Parathyroid adenoma (tissue), 2 donors: ENCODE results near the gene CD302.
"Not testable (repeated sequence)": the region's sequence is repeated elsewhere in the genome, so short reads cannot be mapped to it uniquely, and the experiment has no call there.

Experiments
- H2AFZ ChIP-seq: fragments of 300-600 bp; sonication (generic); one replicate; pipeline ENCODE4 v1.7.0; 2017; ENCODE audit warnings: antibody characterized with exemption, mild to moderate bottlenecking
- H3K27ac ChIP-seq: fragments of 300-600 bp; sonication (generic); one replicate; pipeline ENCODE4 v1.7.0; 2017
- H3K27me3 ChIP-seq: fragments of 300-600 bp; sonication (generic); one replicate; pipeline ENCODE4 v1.7.0; 2017; ENCODE audit warnings: low read length; ENCODE audit not compliant: control insufficient read depth, insufficient read depth
- H3K36me3 ChIP-seq: fragments of 300-600 bp; sonication (generic); one replicate; pipeline ENCODE4 v1.7.0; 2017; ENCODE audit warnings: low read length; ENCODE audit not compliant: control insufficient read depth, insufficient read depth
- H3K4me1 ChIP-seq: fragments of 300-600 bp; sonication (generic); one replicate; pipeline ENCODE4 v1.7.0; 2017; ENCODE audit warnings: control low read depth
- H3K4me2 ChIP-seq: fragments of 300-600 bp; sonication (generic); one replicate; pipeline ENCODE4 v1.7.0; 2017; ENCODE audit warnings: low read length
- H3K4me3 ChIP-seq: fragments of 300-600 bp; sonication (generic); one replicate; pipeline ENCODE4 v1.7.0; 2017; ENCODE audit warnings: low read depth, low read length
- H3K79me2 ChIP-seq: fragments of 300-600 bp; sonication (generic); one replicate; pipeline ENCODE4 v1.7.0; 2017; ENCODE audit warnings: control low read depth
- H3K9ac ChIP-seq: fragments of 300-600 bp; sonication (generic); one replicate; pipeline ENCODE4 v1.7.0; 2017; ENCODE audit warnings: mild to moderate bottlenecking
- H3K9me3 ChIP-seq: fragments of 300-600 bp; sonication (generic); one replicate; pipeline ENCODE4 v1.7.0; 2017; ENCODE audit warnings: low read length; ENCODE audit not compliant: control insufficient read depth
- CTCF ChIP-seq: fragments of 300-600 bp; sonication (generic); IDR thresholded peaks from one replicate; pipeline ENCODE4 v1.7.0; 2017; ENCODE audit warnings: antibody characterized with exemption, mild to moderate bottlenecking
- donor health status: primary hyperparathyroidism.

CD302 gene

GRCh38 chr2:159832026-159832425 is 34.0 kb upstream of the CD302 start:
- Histone ChIP-seq H2AFZ (no peak overlapping the region), H3K9me3 (no peaks in the 10 kb centered on the region), H3K27ac (no peak overlapping the region), H3K79me2 (no peaks in the 10 kb centered on the region), H3K9ac (no peak overlapping the region), H3K4me3 (no peak overlapping the region), H3K4me2 (no peak overlapping the region), H3K27me3 (no peaks in the 10 kb centered on the region), H3K4me1 (no peaks in the 10 kb centered on the region), H3K36me3 (no peaks in the 10 kb centered on the region)
- no peak for TF ChIP-seq CTCF

GRCh38 chr2:159829376-159829775 is 31.4 kb upstream of the CD302 start:
- H3K4me3 ChIP-seq: no peak overlapping the region
- H3K9ac ChIP-seq: no peak overlapping the region
- no peak overlapping the region for H3K27ac ChIP-seq
- H3K27me3 ChIP-seq: no peaks in the 10 kb centered on the region
- no peak for TF ChIP-seq CTCF
- H2AFZ ChIP-seq: no peak overlapping the region
- no peaks in the 10 kb centered on the region for H3K79me2 ChIP-seq
- H3K9me3 ChIP-seq: no peaks in the 10 kb centered on the region
- no peaks in the 10 kb centered on the region for H3K36me3 ChIP-seq
- H3K4me1 ChIP-seq: no peaks in the 10 kb centered on the region
- H3K4me2 ChIP-seq: no peak overlapping the region

GRCh38 chr2:159828738-159829137 is 30.7 kb upstream of the CD302 start:
- H2AFZ ChIP-seq: no peak overlapping the region
- no peak overlapping the region for H3K9ac ChIP-seq
- H3K4me2 ChIP-seq: no peak overlapping the region
- no peaks in the 10 kb centered on the region for H3K79me2 ChIP-seq
- no peaks in the 10 kb centered on the region for H3K36me3 ChIP-seq
- TF ChIP-seq CTCF: no peak
- no peak overlapping the region for H3K4me3 ChIP-seq
- no peaks in the 10 kb centered on the region for H3K4me1 ChIP-seq
- H3K27me3 ChIP-seq: no peaks in the 10 kb centered on the region
- H3K9me3 ChIP-seq: no peaks in the 10 kb centered on the region
- H3K27ac ChIP-seq: no peak overlapping the region

- not testable (repeated sequence) for H3K27me3 ChIP-seq, H3K79me2 ChIP-seq, H3K9ac ChIP-seq, H3K4me2 ChIP-seq, H3K27ac ChIP-seq, H3K9me3 ChIP-seq, H3K4me3 ChIP-seq, H3K36me3 ChIP-seq, H2AFZ ChIP-seq, H3K4me1 ChIP-seq
Measured at GRCh38 chr2:159822478-159822833, 24.4 kb upstream of the CD302 start.

- H3K4me2 ChIP-seq, H3K27me3 ChIP-seq, H3K4me1 ChIP-seq, H3K9ac ChIP-seq, H2AFZ ChIP-seq, H3K36me3 ChIP-seq, H3K79me2 ChIP-seq, H3K9me3 ChIP-seq, H3K27ac ChIP-seq, H3K4me3 ChIP-seq: not testable (repeated sequence)
Measured at GRCh38 chr2:159821775-159822477, 23.9 kb upstream of the CD302 start.

GRCh38 chr2:159818940-159819339 is 20.9 kb upstream of the CD302 start:
- no peak overlapping the region for H2AFZ ChIP-seq
- no peak overlapping the region for H3K4me3 ChIP-seq
- no peaks in the 10 kb centered on the region for H3K4me1 ChIP-seq
- no peaks in the 10 kb centered on the region for H3K27me3 ChIP-seq
- no peaks in the 10 kb centered on the region for H3K9me3 ChIP-seq
- no peak for TF ChIP-seq CTCF
- no peaks in the 10 kb centered on the region for H3K36me3 ChIP-seq
- no peak overlapping the region for H3K4me2 ChIP-seq
- H3K9ac ChIP-seq: no peak overlapping the region
- no peak overlapping the region for H3K27ac ChIP-seq
- no peaks in the 10 kb centered on the region for H3K79me2 ChIP-seq
